ENCODE results near the gene RFX4.
"Not testable (repeated sequence)": the region's sequence is repeated elsewhere in the genome, so short reads cannot be mapped to it uniquely, and the experiment has no call there.

Gene RFX4

GRCh38 chr12:106594447-106594846 is 11.6 kb downstream of the RFX4 start:
- DNase-seq: no peak

- DNase-seq: no peak
Observed at GRCh38 chr12:106595268-106595667, 12.5 kb downstream of the RFX4 start.

GRCh38 chr12:106598003-106598402 is 15.2 kb downstream of the RFX4 start:
- no peak for DNase-seq

GRCh38 chr12:106599302-106599701 is 16.5 kb downstream of the RFX4 start:
- no peak for DNase-seq

GRCh38 chr12:106600503-106600902 is 17.7 kb downstream of the RFX4 start:
- DNase-seq: no peak

- DNase-seq: no peak
Observed at GRCh38 chr12:106601031-106601430, 18.2 kb downstream of the RFX4 start.

GRCh38 chr12:106601496-106601895 is 18.7 kb downstream of the RFX4 start:
- no peak for DNase-seq

GRCh38 chr12:106602076-106602475 is 19.3 kb downstream of the RFX4 start:
- no peak for DNase-seq

GRCh38 chr12:106605254-106605653 is 22.4 kb downstream of the RFX4 start:
- DNase-seq: no peak

- DNase-seq: not testable (repeated sequence)
Observed at GRCh38 chr12:106620588-106620987, 37.8 kb downstream of the RFX4 start.

GRCh38 chr12:106625976-106626375 is 43.2 kb downstream of the RFX4 start:
- DNase-seq: no peak

- DNase-seq: no peak
Observed at GRCh38 chr12:106629797-106630659, 47.2 kb downstream of the RFX4 start.

GRCh38 chr12:106631150-106631549 is 48.3 kb downstream of the RFX4 start:
- DNase-seq: no peak

- no peak for DNase-seq
Observed at GRCh38 chr12:106631797-106632196, 49.0 kb downstream of the RFX4 start.

- DNase-seq: no peak
Observed at GRCh38 chr12:106632797-106633450, 50.1 kb downstream of the RFX4 start.

- DNase-seq: no peak
Observed at GRCh38 chr12:106633451-106633823, 50.6 kb downstream of the RFX4 start.

- DNase-seq: no peak
Observed at GRCh38 chr12:106634206-106634605, 51.4 kb downstream of the RFX4 start.

GRCh38 chr12:106643000-106643399 is 60.2 kb downstream of the RFX4 start:
- DNase-seq: no peak

- no peak for DNase-seq
Observed at GRCh38 chr12:106644335-106645073, 61.7 kb downstream of the RFX4 start.

- no peak for DNase-seq
Observed at GRCh38 chr12:106645074-106645421, 62.2 kb downstream of the RFX4 start.

- DNase-seq: no peak
Observed at GRCh38 chr12:106645465-106646330, 62.9 kb downstream of the RFX4 start.

GRCh38 chr12:106646472-106646871 is 63.7 kb downstream of the RFX4 start:
- no peak for DNase-seq
